Fibroblast of lung (primary cell): ENCODE results near the gene TMEM214. TPM values are rescaled to one million over a fixed set of nuclear protein-coding genes. Genes with fewer than 3 reads are reported as not detected.
A peak's percentile ranks its signal among the peaks of the same experiment; 100 is the strongest.

Source experiments
- DNase-seq, 2 donors: peaks; one replicate each; pipeline versions ENCODE4 v3.0.0 to v3.0.0-alpha.2; 2010; ENCODE audit warnings: low read depth in 2 of 2
- H2AFZ ChIP-seq: 2 replicates; pipeline ENCODE4 v1.5.1; 2012; ENCODE audit warnings: low read length, control low read depth, inconsistent platforms
- H3K27ac ChIP-seq: 2 replicates; pipeline ENCODE4 v1.5.1; 2011; ENCODE audit warnings: low read length, control low read depth; ENCODE audit not compliant: insufficient read depth
- H3K27me3 ChIP-seq: 2 replicates; pipeline ENCODE4 v1.5.1; 2011; ENCODE audit warnings: mild to moderate bottlenecking, low read length; ENCODE audit not compliant: control insufficient read depth, insufficient read depth
- H3K36me3 ChIP-seq: 2 replicates; pipeline ENCODE4 v1.5.1; 2011; ENCODE audit warnings: low read length; ENCODE audit not compliant: control insufficient read depth, insufficient read depth
- H3K4me1 ChIP-seq: 2 replicates; pipeline ENCODE4 v1.5.1; 2011; ENCODE audit warnings: low read length; ENCODE audit not compliant: control insufficient read depth, insufficient read depth; ENCODE audit errors: extremely low read depth
- H3K4me2 ChIP-seq: 2 replicates; pipeline ENCODE4 v1.5.1; 2011; ENCODE audit warnings: low read length, control low read depth; ENCODE audit not compliant: insufficient read depth; ENCODE audit errors: extremely low read depth
- H3K4me3 ChIP-seq, 4 experiments: fragments of 200-600 bp in 1 of 4; sonication (generic) in 1 of 4; replicated peaks in 1 of 4; 2 replicates each; pipeline ENCODE4 v1.5.1; 2011 to 2016; ENCODE audit warnings: low read length in 4 of 4, low read depth in 3 of 4, mild to moderate bottlenecking in 3 of 4, control low read depth in 2 of 4, inconsistent platforms in 1 of 4, mixed read lengths in 1 of 4; ENCODE audit not compliant: insufficient read depth in 1 of 4; ENCODE audit errors: control extremely low read depth in 1 of 4
- H3K79me2 ChIP-seq: 2 replicates; pipeline ENCODE4 v1.5.1; 2012; ENCODE audit warnings: mild to moderate bottlenecking, low read length, inconsistent platforms; ENCODE audit not compliant: control insufficient read depth, insufficient read depth
- H3K9ac ChIP-seq: 2 replicates; pipeline ENCODE4 v1.5.1; 2011; ENCODE audit warnings: mild to moderate bottlenecking, low read length, control low read depth; ENCODE audit not compliant: insufficient read depth
- H3K9me3 ChIP-seq: 2 replicates; pipeline ENCODE4 v1.5.1; 2012; ENCODE audit warnings: low read depth, low read length; ENCODE audit not compliant: control insufficient read depth, insufficient read depth
- H4K20me1 ChIP-seq: 2 replicates; pipeline ENCODE4 v1.5.1; 2011; ENCODE audit warnings: low read length; ENCODE audit not compliant: control insufficient read depth, insufficient read depth; ENCODE audit errors: extremely low read depth
- CTCF ChIP-seq, 2 donors: IDR thresholded peaks in 1 of 2; conservative IDR thresholded peaks in 1 of 2; 1 replicate in 1 of 2; 2 replicates in 1 of 2; pipeline ENCODE4 v1.5.1; 2011 to 2012; ENCODE audit warnings: low read length in 2 of 2, control low read depth in 1 of 2, inconsistent platforms in 1 of 2, low read depth in 1 of 2, mild to moderate bottlenecking in 1 of 2
- EZH2 ChIP-seq: IDR thresholded peaks from 2 replicates; pipeline ENCODE4 v1.5.1; 2012; ENCODE audit warnings: low read length, control low read depth, mild to moderate bottlenecking; ENCODE audit errors: missing control alignments
- polyA plus RNA-seq, 2 donors: library from polyadenylated mRNA; depleted of rRNA in 1 of 2; stranded (reverse) in 1 of 2; unstranded in 1 of 2; fragments of >200 nt; gene quantifications; 2 replicates each; pipeline ENCODE4 v1.2.1, GENCODE V29; 2011 to 2012; ENCODE audit warnings: missing spikeins in 1 of 2
- total RNA-seq: library from RNA; depleted of rRNA; stranded (reverse); fragments of >200 nt; gene quantifications from 2 replicates; pipeline ENCODE4 v1.2.1, GENCODE V29; 2014

Gene TMEM214
- total and polyA plus RNA-seq, 2 donors (not counting 1 experiment from before 2014, with no cell fraction given), result 22.6 to 127 TPM

GRCh38 chr2:27079233-27080139 lies 46.7 kb downstream of the TMEM214 start:
- Histone ChIP-seq H2AFZ (no peak overlapping the region), H3K27me3 (no peaks in the 10 kb centered on the region), H3K4me2 (peak overlapping the region; percentile 99), H3K4me1 (peaks cover 26% of the 10 kb centered on the region), H3K9me3 (no peaks in the 10 kb centered on the region), H3K9ac (peak overlapping the region; percentile 86), H3K36me3 (peaks cover 18% of the 10 kb centered on the region), H3K4me3 (peak overlapping the region; percentile 84 to 97 (median 89)), H3K27ac (peak overlapping the region; percentile 94), H4K20me1 (no peaks in the 10 kb centered on the region), H3K79me2 (peaks cover 30% of the 10 kb centered on the region)
- DNase-seq, result peak in 1 of 2 donors; percentile 24
- no peak for TF ChIP-seq CTCF (conservative IDR thresholded peaks at IDR 0.05 in 1 of 2, IDR thresholded peaks at IDR 0.05 in 1 of 2; ENCODE audit: low read depth in 1 of 2, low read length in 2 of 2)
- no peak for TF ChIP-seq EZH2

GRCh38 chr2:27080140-27080469 lies 47.3 kb downstream of the TMEM214 start:
- H3K9ac ChIP-seq, result peak overlapping the region; percentile 44

DNA sequence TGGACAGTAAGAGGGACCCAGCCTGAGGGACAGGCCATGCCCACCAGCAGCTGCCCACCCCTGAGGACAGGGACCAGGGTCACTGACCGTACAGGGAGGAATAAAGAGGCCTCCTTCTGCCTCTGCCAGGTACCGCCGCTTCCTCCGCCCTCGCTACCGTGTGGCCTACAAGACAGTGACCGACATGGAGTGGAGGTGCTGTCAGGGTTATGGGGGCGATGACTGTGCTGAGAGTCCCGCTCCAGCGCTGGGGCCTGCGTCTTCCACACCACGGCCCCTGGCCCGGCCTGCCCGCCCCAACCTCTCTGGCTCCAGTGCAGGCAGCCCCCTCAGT lies 47.8 kb downstream of the TMEM214 start:
- Histone ChIP-seq H3K27me3 (no peaks in the 10 kb centered on the region), H3K4me3 (peak overlapping the region; percentile 84 to 97 (median 89)), H3K9me3 (no peaks in the 10 kb centered on the region), H3K4me2 (peak overlapping the region; percentile 99), H3K79me2 (peaks cover 30% of the 10 kb centered on the region), H3K36me3 (peaks cover 18% of the 10 kb centered on the region), H3K9ac (peak overlapping the region; percentile 44), H3K27ac (peak overlapping the region; percentile 94), H3K4me1 (peaks cover 17% of the 10 kb centered on the region), H2AFZ (no peak overlapping the region), H4K20me1 (no peaks in the 10 kb centered on the region)
- TF ChIP-seq CTCF (conservative IDR thresholded peaks at IDR 0.05 in 1 of 2, IDR thresholded peaks at IDR 0.05 in 1 of 2; ENCODE audit: low read depth in 1 of 2, low read length in 2 of 2), result no peak
- no peak for TF ChIP-seq EZH2
- DNase-seq, result no peak

More at GRCh38 chr2:27080140-27080469, 47.3 kb downstream of the TMEM214 start:
- H3K4me2 ChIP-seq, result peak overlapping the region; percentile 99
- H3K9me3 ChIP-seq, result no peaks in the 10 kb centered on the region
- H3K79me2 ChIP-seq, result peaks cover 30% of the 10 kb centered on the region
- H4K20me1 ChIP-seq, result no peaks in the 10 kb centered on the region
- H3K4me3 ChIP-seq, result peak overlapping the region; percentile 84 to 97 (median 89)
- no peak overlapping the region for H2AFZ ChIP-seq
- H3K27ac ChIP-seq, result peak overlapping the region; percentile 94
- TF ChIP-seq EZH2 (no peak), CTCF (conservative IDR thresholded peaks at IDR 0.05 in 1 of 2, IDR thresholded peaks at IDR 0.05 in 1 of 2; ENCODE audit: low read depth in 1 of 2, low read length in 2 of 2) (no peak)
- H3K36me3 ChIP-seq, result peaks cover 18% of the 10 kb centered on the region
- H3K27me3 ChIP-seq, result no peaks in the 10 kb centered on the region
- peaks cover 20% of the 10 kb centered on the region for H3K4me1 ChIP-seq
- no peak for DNase-seq
